NCI-H2227 (cell line): Measurements from ENCODE around the gene OR10A4.
"Not testable (repeated sequence)": the region's sequence is repeated elsewhere in the genome, so short reads cannot be mapped to it uniquely, and the experiment has no call there.

ENCODE experiments used
- DNase-seq: peaks from one replicate; lab custom pipeline; 2025; ENCODE audit not compliant: unreplicated experiment; lab: John Stamatoyannopoulos, UW

OR10A4 gene, protein sequence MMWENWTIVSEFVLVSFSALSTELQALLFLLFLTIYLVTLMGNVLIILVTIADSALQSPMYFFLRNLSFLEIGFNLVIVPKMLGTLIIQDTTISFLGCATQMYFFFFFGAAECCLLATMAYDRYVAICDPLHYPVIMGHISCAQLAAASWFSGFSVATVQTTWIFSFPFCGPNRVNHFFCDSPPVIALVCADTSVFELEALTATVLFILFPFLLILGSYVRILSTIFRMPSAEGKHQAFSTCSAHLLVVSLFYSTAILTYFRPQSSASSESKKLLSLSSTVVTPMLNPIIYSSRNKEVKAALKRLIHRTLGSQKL

DNA sequence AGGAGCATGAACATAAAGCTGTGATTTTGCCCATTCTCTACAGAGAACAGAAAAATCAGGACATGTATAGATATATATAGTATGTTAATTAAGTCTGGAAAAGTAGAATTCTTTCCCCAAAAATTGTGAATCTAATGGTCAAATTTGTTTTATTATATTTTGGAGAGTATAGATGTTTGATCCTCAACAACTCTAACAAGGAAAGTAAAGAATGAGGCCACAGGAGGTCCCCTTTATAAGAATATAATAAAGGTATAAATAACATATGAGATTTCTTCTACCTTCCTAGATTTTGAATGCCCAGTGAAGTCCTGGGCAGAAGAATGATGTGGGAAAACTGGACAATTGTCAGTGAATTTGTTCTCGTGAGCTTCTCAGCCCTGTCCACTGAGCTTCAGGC, at the start of gene OR10A4:
OR10A4 (plus strand) TSS at position 301 of the 400 bp plus-strand sequence; CDS start at position 324, 23 bp downstream.
- no peak for DNase-seq

DNA sequence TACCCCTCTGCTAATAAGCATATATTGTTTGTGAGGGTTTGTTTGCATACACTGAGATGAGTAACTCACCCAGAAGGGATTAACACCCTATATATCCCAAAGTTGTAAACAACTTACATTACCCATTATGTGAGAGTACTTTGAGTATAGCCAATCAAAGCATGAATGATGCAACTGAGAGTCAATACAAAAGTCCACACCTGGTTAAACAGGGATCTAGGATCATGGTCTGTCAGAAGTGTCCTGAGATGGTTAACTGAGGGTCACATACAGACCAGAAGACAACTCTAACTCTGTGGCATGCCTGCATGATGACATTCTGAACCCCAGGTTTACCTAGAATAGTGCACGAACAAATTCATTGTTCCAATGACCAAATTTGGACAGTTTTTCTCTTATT, 48.3 kb upstream of the OR10A4 start:
- no peak for DNase-seq

DNA sequence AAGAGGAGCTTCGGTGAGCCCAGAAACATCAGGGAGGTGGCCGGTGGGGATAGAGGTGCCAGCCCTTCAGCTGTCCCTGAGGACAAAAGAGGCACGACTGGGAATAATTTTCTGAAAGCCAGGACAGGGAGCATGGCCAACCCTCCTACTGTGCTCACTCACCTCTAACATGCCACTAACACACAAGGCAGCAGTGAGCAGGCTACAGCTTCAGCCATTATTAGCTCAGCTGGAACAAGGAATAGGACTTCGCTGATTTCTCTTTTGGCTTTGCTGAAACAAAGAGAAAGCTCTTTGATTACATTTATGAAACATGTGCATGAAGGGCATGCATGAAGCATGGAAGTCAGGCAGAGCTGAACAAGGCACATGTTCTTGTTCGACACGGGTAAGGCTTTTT, 43.1 kb upstream of the OR10A4 start:
- no peak for DNase-seq

DNA sequence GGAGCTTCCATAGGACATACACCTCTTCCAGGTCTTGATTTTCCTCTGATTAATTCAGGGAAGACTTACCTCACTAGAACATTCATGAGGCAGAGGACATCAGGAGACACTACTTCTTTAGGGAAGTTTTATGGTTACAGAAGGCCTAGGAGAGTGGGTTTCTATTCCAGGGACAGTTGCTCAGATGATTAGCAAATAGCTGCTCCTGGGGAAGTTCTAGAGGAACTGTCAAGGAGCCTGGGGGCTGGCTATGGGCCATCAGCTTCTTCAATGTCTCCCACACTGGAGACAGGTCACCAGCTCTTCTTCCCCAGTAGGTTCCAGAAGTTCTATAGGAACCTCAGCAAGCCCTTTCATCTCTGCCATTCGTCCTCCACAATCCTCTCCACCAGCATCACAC, 42.4 kb upstream of the OR10A4 start:
- DNase-seq: no peak

DNA sequence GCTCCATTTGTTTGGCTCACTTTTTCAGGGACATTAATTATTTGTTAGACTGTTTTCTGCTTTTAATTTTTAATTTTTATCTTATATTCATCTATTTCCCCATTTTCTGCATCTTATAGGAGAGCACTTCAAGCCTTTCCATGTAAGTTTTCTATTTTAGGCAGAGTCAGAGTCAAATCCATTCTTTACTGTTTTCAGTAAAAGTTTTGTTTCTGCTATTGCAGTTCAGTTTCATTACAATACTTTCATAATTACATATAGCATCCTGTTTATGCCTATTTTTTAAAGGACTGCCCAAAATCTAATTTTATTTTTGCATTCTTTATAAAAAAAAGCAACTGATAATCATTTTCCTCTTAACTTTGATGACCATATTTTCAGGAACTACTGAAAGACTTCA, 34.7 kb upstream of the OR10A4 start:
- no peak for DNase-seq

DNA sequence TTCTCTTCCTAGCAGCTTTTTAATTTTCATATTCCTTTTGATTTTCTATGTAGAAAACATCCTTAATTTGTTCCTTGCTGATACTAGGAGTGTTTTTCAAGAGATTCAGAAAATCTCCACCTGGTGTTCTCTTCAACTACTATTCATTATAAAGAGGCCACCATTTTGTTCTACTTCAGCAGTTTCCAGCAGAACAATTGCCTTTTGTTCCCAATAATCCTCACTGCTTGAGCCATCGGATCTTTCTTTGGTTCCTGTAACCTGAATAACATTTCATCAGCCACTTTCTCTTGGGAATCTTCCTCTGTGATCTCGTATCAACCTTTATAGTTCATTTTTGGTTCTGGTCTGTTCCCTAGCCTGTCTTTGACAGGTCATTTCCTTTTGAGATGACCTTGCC, 32.8 kb upstream of the OR10A4 start:
- DNase-seq: no peak

DNA sequence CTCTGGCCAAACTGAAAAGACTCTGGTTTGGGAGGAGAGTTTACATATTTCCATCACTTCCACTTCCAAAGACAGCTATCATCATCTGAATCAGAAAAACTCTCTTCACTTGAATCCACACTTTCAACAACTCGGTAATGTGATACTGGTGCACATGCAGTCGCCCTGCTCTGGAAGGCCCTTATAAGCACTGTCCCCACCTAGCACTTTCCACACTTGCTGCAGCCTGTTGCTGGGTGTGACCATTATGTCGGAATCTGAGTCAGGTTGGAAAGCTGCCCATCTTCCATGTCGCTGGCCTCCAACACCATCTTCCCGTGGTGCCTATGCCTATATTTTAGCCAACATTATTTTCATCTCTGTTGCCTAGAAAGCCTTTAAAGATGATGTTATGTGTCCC, 32.1 kb upstream of the OR10A4 start:
- no peak for DNase-seq

DNA sequence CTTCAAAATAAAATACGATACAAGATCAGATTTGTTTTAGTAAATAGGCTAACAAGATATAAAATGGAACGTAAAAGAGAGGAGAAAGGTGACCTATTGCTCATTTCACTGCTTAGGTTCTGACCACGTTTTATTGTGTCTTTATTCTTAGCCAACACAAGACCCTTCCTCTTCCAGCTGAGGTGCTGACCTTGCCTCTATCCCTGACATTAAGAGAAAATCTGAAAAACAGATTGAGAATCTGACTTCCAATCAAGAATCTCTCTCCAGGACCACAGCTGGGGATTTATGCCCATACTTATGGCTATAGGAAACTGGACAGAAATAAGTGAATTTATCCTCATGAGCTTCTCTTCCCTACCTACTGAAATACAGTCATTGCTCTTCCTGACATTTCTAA, 31.0 kb upstream of the OR10A4 start, which contains the start of gene OR10A5:
OR10A5 (plus strand) TSS at position 301 of the 400 bp plus-strand sequence; CDS start at position 301, 0 bp downstream.
- DNase-seq: no peak

DNA sequence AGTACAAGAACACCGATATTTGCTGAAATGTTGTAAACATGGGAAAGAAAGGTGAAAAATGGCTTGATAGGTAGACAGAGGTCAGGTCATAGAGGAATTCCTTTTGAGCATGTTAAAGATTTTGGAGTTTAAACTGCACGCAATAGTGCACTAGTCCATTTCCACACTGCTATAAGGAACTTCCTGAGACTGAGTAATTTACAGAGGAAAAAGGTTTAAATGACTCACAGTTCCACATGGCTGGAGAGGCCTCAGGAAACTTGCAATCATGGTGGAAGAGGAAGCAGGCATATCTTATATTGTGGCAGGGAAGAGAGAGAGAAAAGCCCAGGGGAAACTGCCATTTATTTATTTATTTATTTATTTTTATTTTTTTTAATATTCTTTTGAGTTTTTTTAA, 25.9 kb upstream of the OR10A4 start:
- DNase-seq: no peak

DNA sequence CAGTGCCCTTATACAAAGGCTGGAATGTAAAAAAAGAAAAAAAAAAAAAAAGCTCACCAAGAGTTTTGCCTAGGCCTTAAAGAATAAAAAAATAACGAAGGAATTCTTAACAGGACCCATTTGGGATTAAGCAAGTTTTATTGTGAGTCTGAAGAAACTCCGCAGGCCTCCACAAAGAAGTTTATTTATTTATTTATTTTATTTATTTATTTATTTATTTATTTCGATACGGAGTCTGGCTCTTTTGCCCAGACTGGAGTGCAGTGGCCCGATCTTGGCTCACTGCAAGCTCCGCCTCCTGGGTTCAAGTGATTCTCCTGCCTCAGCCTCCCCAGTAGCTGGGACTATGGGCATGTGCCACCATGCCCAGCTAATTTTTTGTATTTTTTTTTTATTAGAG, 21.6 kb upstream of the OR10A4 start:
- not testable (repeated sequence) for DNase-seq

DNA sequence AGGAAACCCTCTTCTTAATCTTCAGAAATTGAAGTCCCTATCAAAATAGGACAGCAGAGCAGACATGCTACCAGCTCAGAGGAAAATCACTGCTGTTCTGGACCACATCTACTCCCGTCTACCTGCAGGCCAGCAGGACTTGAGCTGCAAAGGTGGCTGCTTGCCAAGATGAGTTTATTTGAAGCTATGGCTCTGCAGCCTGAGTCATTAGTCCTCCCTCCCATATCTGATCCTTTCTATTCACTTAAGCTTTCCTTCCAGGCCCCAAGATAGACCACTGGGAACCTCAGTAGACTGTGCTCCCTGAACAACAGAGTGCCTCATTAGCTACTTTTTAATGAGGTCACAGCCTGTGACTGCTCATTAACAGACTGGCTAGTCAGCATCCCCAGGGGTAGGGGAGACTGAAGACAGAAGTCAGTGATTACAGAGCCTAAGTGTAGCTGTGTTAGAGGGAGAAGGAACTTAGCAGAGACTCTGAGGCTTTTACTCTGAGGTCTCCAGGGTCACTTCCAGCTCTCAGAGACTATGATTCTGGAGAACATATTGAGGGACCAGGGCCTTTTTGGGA, 20.4 kb upstream of the OR10A4 start:
- DNase-seq: no peak

DNA sequence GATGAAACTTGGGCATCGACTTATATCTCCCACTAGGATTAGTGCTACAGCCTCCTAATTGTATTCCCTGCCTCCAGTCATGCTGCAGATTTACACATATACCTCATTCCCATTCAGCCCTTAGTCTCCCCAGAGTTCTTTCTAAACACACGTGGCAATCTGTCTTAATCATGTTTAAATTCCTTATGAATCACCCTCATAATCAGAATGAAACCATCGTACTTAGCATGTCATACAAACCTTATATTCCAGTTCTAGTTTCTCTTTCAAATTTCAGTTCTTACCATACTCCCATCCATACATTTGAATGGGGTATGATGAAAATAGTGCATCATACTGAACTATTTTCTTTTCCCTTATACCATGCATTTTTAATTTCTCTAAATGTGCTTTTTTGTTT, 19.6 kb upstream of the OR10A4 start:
- DNase-seq: no peak

DNA sequence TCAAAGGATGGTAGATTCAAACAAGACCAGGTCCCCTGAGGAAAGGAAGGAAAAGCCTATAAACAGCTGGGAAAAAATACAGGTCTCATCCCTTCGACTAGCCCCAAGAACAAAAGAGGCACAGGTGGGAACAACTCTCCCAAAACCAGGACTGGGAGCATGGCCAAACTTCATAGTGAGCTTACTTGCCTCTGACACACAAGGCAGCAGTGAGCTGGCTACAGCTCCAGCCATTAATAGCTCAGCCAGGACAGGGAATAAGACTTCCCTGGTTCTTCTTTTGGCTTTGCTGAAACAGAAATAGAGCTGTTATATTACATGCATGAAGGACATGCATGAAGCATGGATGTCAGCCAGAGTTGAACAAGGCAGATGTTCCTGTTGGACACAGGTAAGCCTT, 13.5 kb upstream of the OR10A4 start, which contains the start of gene OR10A2:
OR10A2 (plus strand) TSS at position 97 of the 400 bp plus-strand sequence. CDS start 6,698 bp downstream, outside the sequence.
- no peak for DNase-seq

DNA sequence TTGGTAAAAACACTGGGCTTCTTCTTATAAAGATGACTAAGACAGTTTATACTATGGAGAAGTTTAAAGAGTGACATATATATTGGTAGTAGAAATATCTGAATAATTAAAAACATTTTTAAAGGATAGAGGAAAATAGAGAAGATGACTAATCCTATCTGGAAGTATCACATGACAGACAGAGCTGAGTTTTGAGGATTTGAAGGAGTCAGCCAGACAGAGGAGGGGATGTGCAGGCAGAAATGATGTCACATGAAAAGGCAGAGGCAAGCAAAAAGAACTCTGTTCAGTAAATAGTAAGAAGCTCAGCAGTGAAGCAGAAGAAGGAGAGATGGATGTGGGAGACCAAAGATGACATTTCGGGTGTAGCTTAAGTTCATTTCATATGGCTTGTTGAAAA, 12.0 kb upstream of the OR10A4 start:
- no peak for DNase-seq

DNA sequence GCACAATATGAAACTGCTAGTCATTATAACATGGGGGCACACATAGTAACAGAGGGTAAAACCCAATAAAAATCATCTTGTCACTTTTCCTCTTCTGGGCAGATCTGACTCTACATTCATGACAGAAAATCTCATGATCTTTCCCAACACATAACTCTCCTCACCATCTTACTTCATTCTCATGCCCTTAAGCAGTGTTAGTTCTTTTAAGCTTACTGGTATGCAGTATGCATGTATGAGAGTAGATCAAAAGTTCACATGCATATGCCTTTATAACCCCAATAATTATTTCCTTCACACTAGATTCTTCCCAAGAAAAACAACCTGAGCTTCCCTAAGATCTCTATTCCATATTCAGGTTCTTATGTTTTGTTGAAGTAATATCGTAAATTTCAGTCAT, 5.1 kb upstream of the OR10A4 start:
- DNase-seq: no peak

DNA sequence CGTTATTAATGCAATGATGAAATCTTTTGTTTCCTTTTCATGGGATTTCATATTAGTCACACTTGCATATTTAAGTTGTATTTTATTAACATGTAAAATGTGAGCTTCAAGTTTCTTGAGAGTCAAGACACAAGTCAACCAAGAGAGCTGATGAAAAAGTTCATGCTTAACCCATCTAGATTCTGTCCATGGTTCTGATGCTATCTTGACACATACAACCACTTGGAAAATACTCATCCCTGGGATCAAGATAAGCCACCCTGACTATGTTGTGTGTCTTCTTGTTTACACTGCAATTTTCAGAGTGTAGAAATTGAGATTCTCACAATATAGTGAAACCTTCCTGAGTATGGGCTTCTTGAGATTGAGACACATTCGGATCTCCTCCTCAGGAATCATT, 664 bp upstream of the OR10A4 start:
- no peak for DNase-seq

DNA sequence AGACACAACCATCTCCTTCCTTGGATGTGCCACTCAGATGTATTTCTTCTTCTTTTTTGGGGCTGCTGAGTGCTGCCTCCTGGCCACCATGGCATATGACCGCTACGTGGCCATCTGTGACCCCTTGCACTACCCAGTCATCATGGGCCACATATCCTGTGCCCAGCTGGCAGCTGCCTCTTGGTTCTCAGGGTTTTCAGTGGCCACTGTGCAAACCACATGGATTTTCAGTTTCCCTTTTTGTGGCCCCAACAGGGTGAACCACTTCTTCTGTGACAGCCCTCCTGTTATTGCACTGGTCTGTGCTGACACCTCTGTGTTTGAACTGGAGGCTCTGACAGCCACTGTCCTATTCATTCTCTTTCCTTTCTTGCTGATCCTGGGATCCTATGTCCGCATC, 489 bp downstream of the OR10A4 start:
- DNase-seq: no peak

DNA sequence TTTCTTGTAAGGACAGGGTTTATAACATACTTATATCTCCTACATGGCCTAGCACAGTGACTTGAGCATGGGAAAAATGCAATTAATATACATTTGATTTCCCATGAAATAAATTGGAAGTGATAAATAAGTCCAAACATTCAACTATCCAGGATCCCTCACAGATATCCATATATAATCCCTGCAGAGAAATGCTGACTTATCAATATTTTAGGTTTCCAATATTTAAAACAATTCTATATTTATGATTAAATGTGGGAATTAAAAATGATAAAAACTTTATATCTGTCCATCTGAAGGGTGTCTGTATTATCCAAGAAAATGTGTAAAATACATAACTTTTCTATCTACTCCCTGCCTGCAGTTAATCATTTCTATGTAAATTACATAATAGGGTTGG, 6.3 kb downstream of the OR10A4 start:
- no peak for DNase-seq

DNA sequence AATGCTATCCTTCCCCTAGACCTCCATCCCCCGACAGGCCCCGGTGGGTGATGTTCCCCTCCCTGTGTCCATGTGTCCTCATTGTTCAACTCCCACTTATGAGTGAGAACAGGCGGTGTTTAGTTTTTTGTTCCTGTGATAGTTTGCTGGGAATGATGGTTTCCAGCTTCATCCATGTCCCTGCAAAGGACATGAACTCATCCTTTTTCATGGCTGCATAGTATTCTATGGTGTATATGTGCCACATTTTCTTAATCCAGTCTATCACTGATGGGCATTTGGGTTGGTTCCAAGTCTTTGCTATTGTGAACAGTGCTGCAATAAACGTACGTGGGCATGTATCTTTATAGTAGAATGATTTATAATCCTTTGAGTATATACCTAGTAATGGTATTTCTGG, 11.3 kb downstream of the OR10A4 start:
- DNase-seq: not testable (repeated sequence)

DNA sequence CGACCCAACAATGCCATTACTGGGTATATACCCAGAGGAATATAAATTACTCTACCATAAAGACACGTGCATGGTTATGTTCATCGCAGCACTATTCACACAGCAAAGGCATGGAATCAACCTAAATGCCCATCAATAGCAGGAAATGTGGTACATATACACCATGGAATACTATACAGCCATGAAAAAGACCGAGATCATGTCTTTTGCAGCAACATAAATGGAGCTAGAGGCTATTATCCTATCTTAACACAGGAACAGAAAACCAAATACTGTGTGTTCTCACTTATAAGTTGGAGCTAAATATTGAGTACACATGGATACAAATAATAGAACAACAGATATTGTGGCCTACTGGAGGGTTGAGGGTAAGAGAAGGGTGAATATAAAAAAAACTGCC, 12.4 kb downstream of the OR10A4 start:
- no peak for DNase-seq

DNA sequence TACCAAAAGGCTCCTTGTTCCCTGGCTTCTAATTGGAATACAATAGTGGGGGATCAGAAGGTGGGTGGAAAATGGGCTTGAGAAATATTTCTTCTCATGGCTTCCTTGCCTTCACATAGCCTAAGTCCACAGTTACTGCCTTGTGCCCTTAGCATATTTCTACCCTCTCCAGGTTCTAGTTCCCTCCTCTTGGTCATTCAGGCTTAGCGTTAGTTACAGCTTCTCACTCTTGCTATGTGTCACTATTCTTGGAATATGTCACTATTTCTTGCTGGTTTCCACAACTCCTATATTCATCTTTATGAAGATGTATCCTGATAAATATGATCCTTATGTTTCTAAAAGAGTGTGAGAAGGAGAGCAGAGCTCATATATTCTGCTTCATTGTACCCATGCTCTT, 13.4 kb downstream of the OR10A4 start:
- no peak for DNase-seq

DNA sequence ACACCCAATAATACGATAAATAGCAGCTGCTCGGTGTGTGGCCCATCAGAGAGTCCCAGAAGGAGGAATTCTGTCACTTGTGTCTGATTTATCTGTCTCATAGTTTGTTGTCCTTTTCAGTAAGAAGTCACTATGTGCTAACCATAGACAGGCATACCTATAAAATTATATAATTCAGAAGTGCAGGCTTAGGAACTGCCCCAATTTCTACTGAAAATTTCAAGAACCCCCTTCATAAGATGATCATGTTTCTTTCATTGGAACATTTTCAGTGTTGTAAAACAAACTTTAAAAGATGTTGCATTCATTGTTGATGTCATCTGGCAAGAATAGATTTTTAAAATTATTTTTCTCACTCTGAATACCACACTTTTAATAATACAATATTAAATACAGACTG, 16.0 kb downstream of the OR10A4 start, which contains the start of gene OR2D2:
OR2D2 (minus strand) TSS at position 101 of the 400 bp plus-strand sequence; CDS start at position 101, 0 bp downstream.
- no peak for DNase-seq

DNA sequence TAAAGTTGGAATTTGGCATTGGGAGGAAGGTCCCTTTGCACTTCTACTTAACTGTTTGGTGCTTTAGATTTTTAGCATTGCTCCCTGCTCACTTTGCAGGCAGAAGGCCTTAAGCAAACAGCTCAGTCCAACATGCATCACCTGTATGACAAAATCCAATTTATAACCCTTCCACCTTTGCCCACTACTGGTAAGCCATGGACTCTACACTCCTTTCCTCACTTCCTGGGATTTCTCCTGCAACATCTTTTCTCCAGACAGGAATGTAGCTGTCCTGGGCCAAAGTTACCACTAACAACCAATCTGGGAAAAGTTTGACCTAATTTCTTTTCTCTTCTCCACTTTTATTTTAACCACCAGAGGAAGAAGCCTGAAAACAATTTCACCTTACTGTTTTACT, 17.7 kb downstream of the OR10A4 start:
- no peak for DNase-seq
